ENCODE measurements around the gene ACTR3C. TPM values are rescaled to one million over a fixed set of nuclear protein-coding genes. Genes with fewer than 3 reads are reported as not detected.

The ACTR3C gene
- total and polyA plus RNA-seq, 2 of the 13 experiments (the other 11 are each of a cell fraction or from before 2014, with no cell fraction given) = 3.8 to 7.5 TPM

GRCh38 chr7:150324373-150324961, 1.1 kb upstream of the ACTR3C start (continued):
- no peak for TF ChIP-seq CTCF (CRISPR knock-in tag; IDR thresholded peaks at IDR 0.05)
- TF ChIP-seq MEIS1 (CRISPR knock-in tag; IDR thresholded peaks at IDR 0.05; ENCODE audit: borderline replicate concordance) = no peak
- TF ChIP-seq SYNCRIP (IDR thresholded peaks at IDR 0.05; ENCODE audit: insufficient read depth, low read depth, low read length) = no peak
- TF ChIP-seq ZNF781 (CRISPR knock-in tag; IDR thresholded peaks at IDR 0.05; ENCODE audit: borderline replicate concordance, not compliant biosample characterization) = no peak
- no peak for TF ChIP-seq MLX (CRISPR knock-in tag; IDR thresholded peaks at IDR 0.05)
- no peak for TF ChIP-seq ZFP91 (CRISPR knock-in tag; IDR thresholded peaks at IDR 0.05; ENCODE audit: borderline replicate concordance)
- no peak for TF ChIP-seq DZIP1 (CRISPR knock-in tag; IDR thresholded peaks at IDR 0.05)
- no peak for TF ChIP-seq HMG20A (CRISPR knock-in tag; IDR thresholded peaks at IDR 0.05; ENCODE audit: borderline replicate concordance)
- no peak for TF ChIP-seq SALL2 (CRISPR knock-in tag; IDR thresholded peaks at IDR 0.05)
- no peak for TF ChIP-seq NPAS2 (CRISPR knock-in tag; IDR thresholded peaks at IDR 0.05; ENCODE audit: borderline replicate concordance)
- peak; percentile 30; the same call in 1 of the 2 replicates for TF ChIP-seq HNF4G (IDR thresholded peaks at IDR 0.05; ENCODE audit: borderline replicate concordance, low read depth, low read length)
- TF ChIP-seq HNF4G (CRISPR knock-in tag; IDR thresholded peaks at IDR 0.05; ENCODE audit: borderline replicate concordance, low read depth) = no peak
- TF ChIP-seq SPEN (CRISPR knock-in tag; IDR thresholded peaks at IDR 0.05; ENCODE audit: low read depth) = 0 out of 2 replicates have a peak, but pooled peaks have one; percentile 16
- TF ChIP-seq ZNF709 (CRISPR knock-in tag; IDR thresholded peaks at IDR 0.05) = 0 out of 2 replicates have a peak, but pooled peaks have one; percentile 46
- TF ChIP-seq MAFK (conservative IDR thresholded peaks at IDR 0.05 in 1 of 2, IDR thresholded peaks at IDR 0.05 in 1 of 2; ENCODE audit: low read length in 2 of 2) = no peak
- TF ChIP-seq BHLHE40 (IDR thresholded peaks at IDR 0.05; ENCODE audit: low read length) = no peak
- TF ChIP-seq ZNF264 (CRISPR knock-in tag; IDR thresholded peaks at IDR 0.05) = no peak
- TF ChIP-seq KDM5B (CRISPR knock-in tag; IDR thresholded peaks at IDR 0.05; ENCODE audit: borderline replicate concordance) = 0 out of 2 replicates have a peak, but pooled peaks have one; percentile 46
- no peak for TF ChIP-seq ARNT (IDR thresholded peaks at IDR 0.05)
- TF ChIP-seq ZNF383 (CRISPR knock-in tag; IDR thresholded peaks at IDR 0.05; ENCODE audit: borderline replicate concordance) = no peak
- no peak for TF ChIP-seq AGO1 (IDR thresholded peaks at IDR 0.05; ENCODE audit: low read depth, low read length, poor library complexity, severe bottlenecking)
- no peak for TF ChIP-seq HES4 (CRISPR knock-in tag; IDR thresholded peaks at IDR 0.05; ENCODE audit: borderline replicate concordance)
- no peak for TF ChIP-seq ZNF329 (CRISPR knock-in tag; IDR thresholded peaks at IDR 0.05; ENCODE audit: low read depth)
- TF ChIP-seq ETV5 (CRISPR knock-in tag; IDR thresholded peaks at IDR 0.05; ENCODE audit: borderline replicate concordance) = peak; percentile 67

Data from HepG2 (cell line).